ENCODE measurements around the gene HBG2. TPM values are rescaled to one million over a fixed set of nuclear protein-coding genes. Genes with fewer than 3 reads are reported as not detected.

The HBG2 gene
- total and polyA plus RNA-seq, 2 of the 8 experiments (the other 6 are each of a cell fraction or from before 2014, with no cell fraction given) = 0.23 TPM; not detected in 1

- TF ChIP-seq CHD7 (IDR thresholded peaks at IDR 0.05; ENCODE audit: insufficient replicate concordance, low read length) (no peak), SP4 (IDR thresholded peaks at IDR 0.05; ENCODE audit: low read length) (no peak), JUN (IDR thresholded peaks at IDR 0.05; ENCODE audit: low read depth, low read length) (no peak), SIRT6 (IDR thresholded peaks at IDR 0.05; ENCODE audit: low read length) (no peak), SP1 (IDR thresholded peaks at IDR 0.05; ENCODE audit: low read depth, low read length) (no peak), CEBPB (IDR thresholded peaks at IDR 0.05; ENCODE audit: low read depth, low read length) (no peak), CBX5 (IDR thresholded peaks at IDR 0.05; ENCODE audit: low read depth, low read length) (no peak), MAFK (IDR thresholded peaks at IDR 0.05; ENCODE audit: low read depth, low read length) (no peak), BRCA1 (IDR thresholded peaks at IDR 0.05; ENCODE audit: low read depth, low read length) (no peak), EP300 (IDR thresholded peaks at IDR 0.05; ENCODE audit: borderline replicate concordance in 1 of 2, low read depth in 2 of 2, low read length in 2 of 2) (no peak), GTF2F1 (IDR thresholded peaks at IDR 0.05; ENCODE audit: borderline replicate concordance, low read depth, low read length) (no peak)
Measured at GRCh38 chr11:5224538-5225479, 29.8 kb downstream of the HBG2 start (continued).
